ENCODE data around the gene DENND5B.
A peak's percentile ranks its signal among the peaks of the same experiment; 100 is the strongest.

DENND5B gene

DNA sequence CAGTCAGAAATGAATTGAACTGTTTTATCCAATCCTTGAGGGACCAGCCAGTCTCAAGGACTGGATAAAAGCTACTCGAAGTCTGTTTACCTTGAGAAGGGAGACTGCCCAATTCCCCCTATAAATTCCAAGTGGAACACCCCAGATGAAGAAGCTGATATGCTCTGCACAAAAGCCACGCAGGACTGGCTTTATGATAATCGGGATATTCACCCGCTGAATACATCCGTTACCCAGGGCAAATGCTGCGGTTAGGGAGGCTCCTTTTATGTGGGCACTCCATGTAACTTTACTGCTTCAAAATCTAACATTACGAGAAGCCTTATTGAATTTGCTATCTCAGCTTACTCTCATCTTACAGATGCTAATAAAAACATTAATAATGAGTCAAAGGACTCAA is 119.1 kb downstream of the DENND5B start:
- no peak for DNase-seq (ENCODE audit: low spot score)

DNA sequence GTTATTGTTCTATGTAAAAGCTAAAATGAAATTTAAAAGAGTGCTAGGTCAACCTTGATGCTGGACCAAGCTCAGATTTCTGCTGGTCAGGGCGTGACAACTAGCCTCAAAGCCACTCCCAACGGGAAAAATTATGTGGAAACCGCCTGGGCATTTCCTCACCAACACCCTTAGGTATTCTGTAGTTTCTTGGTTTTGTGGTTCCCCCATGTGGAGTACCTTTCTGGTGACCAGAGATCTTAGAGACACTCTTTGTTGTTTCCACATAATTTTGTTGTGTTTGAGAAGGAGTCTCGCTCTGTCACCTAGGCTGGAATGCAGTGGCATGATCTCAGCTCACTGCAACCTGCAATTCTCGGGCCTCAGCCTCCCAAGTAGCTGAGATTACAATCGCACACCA is 119.9 kb downstream of the DENND5B start:
- no peak for DNase-seq (ENCODE audit: low spot score)

DNA sequence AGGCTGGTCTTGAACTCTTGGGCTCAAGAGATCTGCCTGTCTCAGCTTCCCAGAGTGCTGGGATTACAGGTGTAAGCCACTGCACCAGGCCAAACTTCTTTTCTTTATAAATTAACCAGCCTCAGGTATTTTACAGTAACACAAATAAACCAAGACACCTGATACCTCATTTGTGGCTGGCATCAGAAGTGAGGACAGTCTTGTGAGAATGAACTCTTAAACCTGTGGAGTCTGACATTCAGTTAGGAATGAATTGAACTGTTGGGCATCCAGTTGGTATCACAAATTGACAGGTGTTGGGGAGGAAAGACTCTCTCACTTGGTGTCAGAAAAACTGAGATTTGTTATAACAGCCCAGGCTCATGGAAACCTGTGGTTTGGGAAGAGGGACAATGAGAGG is 120.5 kb downstream of the DENND5B start:
- no peak for DNase-seq (ENCODE audit: low spot score)

DNA sequence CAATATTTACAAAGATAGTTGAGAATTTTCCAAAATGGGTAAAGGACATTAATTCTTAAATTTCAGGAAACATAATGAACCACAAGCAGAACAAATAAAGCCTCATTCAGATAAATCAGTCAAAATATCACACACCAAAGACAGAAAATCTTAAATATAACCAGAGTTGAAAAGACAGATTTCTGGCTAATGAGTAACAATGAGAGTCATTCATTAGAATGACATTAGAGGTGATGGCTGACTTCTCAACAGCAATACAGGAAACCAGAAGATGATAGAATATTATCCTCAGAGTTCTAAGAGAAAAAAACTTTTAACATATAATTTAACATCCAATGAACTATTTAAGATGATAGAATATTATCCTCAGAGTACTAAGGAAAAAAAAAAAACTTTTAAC is 124.2 kb downstream of the DENND5B start:
- DNase-seq (ENCODE audit: low spot score) = peak; percentile 54

DNA sequence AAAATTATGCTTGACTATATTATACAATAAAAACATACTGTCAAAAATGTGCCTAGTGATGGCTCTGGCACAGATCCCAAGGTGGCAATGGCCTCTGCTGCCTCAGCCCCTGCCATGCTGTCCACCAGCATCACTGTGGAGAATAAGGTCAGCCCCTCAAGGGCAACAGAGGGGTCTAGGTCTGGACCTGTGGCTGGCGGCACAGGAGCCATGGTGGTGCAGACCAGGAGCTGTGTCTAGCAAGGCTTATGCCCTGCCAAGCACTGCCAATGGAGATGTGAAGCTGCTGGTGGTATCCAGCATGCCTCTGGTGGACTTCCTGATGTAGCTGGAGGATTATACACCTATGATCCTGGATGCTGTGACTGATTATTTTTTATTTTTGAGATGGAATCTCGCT is 125.9 kb downstream of the DENND5B start:
- no peak for DNase-seq (ENCODE audit: low spot score)

DNA sequence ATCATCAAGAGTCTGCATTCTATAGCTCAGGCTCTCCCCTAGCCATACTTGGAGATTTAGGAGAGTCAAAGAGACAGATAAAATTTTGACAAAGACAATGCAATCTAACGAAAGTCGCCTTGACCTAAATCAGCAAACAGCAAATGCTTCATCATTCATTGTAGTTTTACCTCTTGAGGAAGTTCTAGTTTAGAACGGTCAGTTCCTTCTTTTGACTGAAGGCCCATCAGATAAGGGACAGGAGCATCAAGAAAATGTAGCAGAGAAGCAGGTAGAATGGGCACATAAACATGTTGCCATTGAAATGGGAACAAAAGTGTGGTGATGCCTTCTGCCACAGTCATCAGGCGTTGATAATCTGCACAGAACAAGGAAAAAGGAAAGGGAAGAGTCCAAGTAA is 130.9 kb downstream of the DENND5B start:
- DNase-seq (ENCODE audit: low spot score) = no peak

DNA sequence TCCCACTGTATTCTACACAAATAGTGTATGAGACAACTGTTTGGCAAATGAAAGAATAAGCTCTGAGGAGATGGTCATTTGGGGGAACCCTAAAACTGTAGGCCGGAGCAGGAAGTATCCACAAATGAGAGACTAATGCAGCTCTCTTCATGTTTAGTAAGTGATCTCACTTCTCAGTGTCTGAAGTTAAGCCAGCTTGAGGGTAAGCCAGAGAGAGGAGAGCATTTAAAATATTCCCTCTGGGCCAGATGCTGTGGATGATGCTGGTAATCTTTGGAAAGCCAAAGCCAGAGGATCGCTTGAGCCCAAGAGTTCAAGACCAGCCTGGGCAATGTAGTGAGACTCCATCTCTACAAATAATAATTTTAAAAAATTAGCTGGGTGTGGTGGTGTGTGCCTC is 134.4 kb downstream of the DENND5B start:
- no peak for DNase-seq (ENCODE audit: low spot score)

DNA sequence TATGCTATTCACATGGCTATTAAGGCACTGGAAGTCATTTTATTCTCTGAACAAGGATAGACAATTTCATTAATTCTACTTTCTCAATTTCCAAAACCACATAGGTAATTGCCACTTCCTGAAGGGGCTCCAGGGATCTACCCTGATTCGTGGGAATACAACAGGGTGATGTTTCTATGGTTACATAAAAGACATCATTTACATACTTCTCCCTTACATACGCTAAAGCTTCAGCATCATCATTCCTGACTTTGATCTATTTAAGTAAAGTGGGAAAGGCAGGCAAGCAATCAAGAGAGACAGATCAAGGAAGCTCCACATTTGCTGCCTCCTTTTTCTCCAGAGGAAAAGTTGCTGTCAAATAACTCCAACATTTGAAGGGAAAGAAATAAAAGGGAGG is 146.2 kb downstream of the DENND5B start:
- DNase-seq (ENCODE audit: low spot score) = no peak

DNA sequence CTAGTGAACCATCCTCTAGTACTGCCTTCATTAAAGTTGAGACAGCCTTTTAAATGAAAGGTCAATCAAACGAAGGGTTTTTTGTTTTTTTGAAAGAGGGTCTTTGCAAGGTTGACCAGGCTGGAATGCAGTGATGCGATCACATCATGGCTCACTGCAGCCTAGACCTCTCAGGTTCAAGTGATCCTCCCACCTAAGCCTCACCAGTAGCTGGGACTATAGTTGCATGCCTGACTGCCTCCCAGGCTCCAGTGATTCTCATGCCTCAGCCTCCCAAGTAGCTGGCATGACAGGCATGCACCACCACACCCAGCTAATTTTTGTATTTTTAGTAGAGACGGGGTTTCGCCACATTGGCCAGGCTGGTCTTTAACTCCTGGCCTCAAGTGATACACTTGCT is 150.3 kb downstream of the DENND5B start:
- DNase-seq (ENCODE audit: low spot score) = no peak

DNA sequence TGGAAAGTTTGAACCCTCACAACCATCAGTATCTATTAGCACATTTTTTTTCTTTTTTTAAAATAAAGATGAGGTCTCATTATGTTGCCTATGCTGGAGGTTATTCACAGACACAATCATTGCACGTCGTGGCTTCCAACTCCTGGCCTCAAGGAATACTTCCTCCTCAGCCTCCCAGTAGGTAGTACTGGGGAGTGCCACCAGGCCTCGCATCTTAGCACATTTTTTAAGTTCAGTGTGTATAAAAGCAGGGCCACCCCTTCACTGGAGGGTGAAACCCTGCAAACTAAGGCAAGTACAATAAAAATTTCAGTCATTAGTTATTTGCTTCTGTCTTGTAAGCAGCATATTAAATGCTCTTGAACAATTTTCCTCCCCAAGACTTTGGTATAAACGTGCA is 150.8 kb downstream of the DENND5B start:
- no peak for DNase-seq (ENCODE audit: low spot score)

DNA sequence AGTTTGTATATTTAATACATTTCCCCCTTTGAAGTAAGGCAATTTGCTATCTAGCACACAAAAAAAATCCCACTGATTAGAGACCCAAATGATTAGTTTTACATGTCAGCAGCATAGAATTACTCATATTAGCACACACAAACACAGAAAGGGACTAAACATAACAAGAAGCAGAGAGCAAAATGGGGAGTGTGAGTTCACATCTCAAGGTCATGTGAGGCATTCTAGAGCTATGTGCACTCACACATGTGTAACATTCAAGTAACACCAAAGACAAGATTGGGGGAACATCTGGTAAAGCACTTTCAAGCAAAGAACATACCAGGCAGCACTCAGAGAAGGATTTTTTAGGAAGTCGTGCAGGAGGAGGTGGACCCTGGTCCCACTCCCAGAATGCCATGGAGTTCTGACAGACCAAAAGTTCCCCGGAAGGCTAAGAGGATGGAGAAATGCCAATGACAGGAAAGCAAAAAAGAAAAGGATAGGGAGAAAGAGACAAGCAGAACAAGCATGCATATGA is 159.2 kb downstream of the DENND5B start:
- no peak for DNase-seq (ENCODE audit: low spot score)

DNA sequence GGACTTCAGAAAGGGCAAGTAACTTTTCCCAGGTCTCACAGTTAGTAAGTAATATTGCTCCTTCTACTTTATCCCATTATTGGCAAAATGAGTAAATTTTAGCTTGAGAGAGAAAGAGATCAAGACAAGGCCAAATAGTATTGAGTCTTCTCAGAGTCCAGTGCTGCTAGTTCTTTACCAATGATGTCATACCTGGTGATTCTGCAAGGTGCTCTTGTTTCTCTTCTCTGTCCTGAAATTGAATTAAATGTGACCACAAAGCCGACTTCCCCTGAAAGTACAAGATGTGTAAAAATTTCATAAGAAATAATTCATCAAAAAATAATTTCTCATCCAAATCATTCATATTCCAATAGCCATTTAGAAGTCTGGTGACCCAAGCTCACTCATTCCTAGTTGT is 167.5 kb downstream of the DENND5B start:
- DNase-seq (ENCODE audit: low spot score) = no peak

DNA sequence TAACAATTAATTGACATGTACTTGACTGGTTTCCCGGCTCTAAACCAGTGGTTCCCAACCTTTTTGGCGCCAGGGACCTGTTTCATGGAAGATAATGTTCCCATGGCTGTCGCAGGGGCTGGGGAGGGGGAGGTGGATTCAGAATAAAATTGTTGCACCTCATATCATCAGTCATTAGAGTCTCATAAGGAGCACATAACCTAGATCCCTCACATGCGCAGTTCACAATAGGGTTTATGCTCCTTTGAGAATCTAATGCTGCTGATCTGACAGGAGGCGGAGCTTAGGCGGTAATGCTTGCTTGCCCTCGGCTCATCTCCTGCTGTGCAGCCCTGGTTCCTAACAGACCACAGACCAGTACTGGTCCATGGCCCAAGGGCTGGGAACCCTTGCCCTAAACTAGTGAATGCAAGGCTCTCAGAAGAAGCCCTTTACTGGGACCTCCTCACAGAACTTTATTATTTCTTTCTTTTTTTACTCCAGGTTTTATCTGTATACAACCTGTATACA is 178.6 kb downstream of the DENND5B start:
- DNase-seq (ENCODE audit: low spot score) = no peak

DNA sequence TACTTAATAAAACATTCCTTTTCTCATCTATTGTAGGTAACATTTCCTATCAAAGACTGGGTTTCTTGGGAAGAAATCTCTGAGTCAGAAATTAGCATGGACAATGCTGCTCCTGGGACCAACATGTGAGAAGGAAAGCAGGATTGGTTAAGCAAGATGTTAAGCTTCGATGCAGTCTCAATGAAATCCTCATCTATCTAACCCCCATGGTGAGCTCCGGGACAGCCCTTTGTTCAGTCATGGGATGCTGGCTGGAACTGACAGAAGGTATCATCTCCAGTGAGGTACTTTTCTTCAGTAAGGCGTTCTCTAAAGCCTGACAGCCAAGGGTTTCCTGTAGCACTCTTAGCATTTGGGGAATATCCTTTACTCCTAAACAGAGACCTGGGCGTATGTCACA is 182.2 kb downstream of the DENND5B start:
- no peak for DNase-seq (ENCODE audit: low spot score)

DNA sequence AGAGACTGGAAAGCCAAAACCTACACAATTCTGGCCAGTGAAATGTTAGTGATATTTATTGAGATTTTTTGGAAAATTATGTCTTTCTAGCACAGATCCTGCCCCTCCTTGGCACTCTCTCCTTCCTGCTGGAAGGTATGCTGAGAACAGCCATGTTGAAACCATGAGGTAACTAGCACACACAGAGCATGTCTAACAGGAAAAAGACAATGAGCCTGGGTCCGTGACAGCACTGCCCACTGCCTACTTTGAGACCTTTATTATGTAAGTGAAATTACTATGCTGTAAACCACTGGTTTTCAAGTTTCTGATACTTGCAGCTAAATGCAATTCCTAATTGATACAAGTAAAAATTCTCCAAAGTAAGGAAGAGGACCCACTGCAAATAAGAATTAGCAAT is 183.4 kb downstream of the DENND5B start:
- DNase-seq (ENCODE audit: low spot score) = no peak

DNA sequence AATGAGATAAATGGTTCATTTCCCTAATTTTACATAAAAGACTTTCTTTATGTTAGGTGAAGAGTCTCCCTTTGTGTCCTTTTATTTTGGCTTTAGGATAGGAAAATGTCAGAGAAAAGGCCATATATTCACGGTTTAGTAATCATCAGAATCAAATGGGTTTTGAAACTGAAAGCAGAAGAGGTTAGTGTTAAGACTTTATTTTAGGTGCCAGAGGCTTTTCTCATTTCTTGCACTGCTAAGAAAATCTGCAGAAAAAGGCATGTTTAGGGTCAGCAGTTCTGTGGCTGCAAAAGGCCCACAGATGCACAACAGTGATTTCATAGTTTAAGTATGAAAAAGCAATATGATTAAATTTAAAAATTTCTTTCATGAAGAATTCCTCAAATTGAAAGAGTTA is 184.6 kb downstream of the DENND5B start:
- no peak for DNase-seq (ENCODE audit: low spot score)

DNA sequence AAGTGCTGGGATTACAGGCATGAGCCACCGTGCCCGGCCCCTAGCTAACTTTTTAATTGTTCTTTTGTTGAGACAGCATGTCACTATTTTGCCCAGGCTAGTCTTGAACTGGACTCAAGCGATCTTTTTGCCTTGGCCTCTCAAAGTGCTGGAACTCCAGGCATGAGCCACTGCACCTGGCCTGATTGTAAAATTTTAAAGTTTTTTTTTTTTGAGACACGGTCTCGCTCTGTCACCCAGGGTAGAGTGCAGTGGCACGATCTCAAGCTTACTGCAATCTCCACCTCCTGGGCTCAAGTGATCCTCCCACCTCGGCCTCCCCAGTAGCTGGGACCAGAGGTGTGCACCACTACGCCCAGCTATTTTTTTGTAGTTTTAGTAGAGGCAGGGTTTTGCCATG is 185.9 kb downstream of the DENND5B start:
- no peak for DNase-seq (ENCODE audit: low spot score)

DNA sequence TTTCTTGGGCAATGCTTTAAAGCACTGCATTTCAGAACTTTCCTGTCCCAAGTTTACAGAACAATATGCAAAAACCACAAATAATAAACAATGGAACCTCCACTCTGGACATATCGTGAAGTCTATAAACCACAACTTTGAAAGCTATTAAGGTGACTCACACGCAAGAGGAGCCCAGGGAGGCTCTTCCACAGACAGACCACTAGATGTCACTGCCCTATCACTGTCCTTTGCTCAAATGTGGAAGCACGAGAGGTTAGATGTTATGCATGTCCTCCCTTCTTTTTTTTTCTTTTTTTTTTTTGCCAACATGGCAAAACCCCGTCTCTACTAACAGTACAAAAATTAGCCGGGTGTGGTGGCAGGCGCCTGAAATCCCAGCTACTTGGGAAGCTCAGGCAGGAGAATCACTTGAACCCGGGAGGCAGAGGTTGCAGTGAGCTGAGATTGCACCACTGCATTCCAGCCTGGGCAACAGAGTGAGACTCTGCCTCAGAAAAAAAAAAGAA is 187.8 kb downstream of the DENND5B start:
- peak; percentile 77 for DNase-seq (ENCODE audit: low spot score)

DNA sequence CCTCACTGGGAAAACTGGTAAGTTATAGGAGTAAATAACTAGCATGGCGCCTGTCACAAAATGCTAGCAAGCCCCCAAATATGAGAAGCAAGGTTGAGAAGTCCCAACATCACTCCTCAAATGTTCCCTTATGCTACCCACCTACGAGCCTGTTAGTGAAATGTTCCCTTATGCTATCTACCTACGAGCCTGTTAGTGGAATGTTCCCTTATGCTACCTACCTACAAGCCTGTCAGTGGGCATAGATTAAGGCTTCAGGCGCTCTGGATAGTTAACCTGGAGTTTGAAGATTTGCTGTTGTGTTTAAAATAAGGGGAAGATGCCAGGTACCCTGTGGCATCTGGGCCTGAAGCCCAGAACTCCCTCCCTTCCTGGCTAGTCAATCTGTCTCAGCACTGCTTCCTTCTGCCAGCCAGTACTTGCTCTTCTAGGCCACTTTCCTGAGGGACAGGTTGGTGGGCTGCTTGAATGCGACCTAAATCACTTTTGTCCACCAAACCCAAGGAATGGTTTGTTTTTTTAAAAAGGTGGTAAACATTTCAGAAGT is 197.9 kb downstream of the DENND5B start:
- DNase-seq (ENCODE audit: low spot score) = no peak

DNA sequence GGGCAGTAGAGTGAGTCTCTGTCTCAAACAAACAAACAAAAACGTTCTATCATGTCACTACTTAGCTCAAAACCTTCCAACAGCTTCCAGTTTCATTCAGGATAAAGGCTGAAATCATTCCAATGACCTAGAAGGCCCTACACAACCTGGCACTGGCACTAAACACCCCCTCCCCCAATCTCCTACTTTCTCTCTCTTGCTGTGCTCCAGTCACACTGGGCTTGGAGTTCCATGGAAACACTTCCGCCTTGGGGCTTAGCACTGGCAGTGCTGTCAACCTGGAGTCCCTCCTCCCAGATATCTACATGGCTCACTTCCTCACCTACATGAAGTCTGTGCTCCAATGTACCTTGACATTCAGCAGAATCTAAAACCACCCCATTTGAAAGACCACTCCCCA is 199.9 kb downstream of the DENND5B start:
- DNase-seq (ENCODE audit: low spot score) = no peak

DNA sequence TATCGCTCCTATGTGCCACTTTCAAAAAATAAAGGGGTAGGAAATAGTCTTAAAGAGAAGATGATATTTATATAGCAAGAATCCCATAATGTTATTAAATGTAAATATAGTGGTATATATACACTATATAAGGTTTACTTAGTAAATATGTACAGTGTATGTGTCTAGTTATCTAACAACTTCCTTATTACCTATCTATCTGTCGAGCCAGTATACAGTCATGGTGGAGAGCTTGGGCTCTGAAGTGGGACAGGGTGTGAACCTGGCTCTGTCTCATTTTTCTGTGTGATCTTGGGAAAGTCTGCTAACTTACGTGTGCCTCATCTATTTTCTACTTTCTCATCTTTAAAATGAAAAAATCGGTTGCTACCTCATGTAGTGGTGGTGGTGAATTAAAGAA is 202.2 kb downstream of the DENND5B start:
- no peak for DNase-seq (ENCODE audit: low spot score)

DNA sequence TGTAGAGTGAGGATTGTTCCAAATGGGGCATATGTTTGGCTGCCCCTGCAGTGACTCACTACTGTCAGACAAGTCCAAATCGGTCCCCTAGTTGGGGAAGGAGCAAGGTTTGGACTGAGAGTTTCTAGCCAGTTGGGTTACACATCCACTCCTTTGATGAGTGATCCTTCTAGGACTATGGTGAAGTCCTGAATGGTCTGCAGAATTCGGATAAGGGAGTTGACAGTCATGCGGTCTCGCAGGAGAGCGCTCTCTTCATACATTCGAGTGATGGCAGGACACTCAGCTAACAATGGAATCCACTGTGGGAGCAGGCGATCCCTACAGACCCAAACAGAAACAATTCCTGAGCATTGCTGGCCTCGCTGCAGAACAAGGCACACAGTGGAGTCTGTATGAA is 203.5 kb downstream of the DENND5B start:
- DNase-seq (ENCODE audit: low spot score) = no peak

DNA sequence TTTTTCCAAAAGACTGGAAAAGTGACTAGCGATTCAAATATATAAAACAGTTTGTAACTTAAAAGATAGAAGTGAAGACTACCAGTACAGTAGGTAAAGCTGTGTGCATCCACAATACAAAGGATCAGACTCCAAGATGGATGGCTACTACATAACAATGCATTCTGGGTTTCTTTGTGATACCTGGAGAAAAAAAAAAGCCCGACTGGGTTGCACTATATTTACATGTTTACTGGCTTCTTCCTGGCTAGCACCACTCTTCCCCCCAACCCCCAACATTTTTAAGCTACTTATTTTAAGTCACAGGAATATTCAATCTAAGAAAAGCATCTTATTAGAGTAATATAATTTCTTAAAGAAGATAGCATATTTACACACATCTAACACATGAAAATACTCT is 203.9 kb downstream of the DENND5B start:
- DNase-seq (ENCODE audit: low spot score) = no peak

DNA sequence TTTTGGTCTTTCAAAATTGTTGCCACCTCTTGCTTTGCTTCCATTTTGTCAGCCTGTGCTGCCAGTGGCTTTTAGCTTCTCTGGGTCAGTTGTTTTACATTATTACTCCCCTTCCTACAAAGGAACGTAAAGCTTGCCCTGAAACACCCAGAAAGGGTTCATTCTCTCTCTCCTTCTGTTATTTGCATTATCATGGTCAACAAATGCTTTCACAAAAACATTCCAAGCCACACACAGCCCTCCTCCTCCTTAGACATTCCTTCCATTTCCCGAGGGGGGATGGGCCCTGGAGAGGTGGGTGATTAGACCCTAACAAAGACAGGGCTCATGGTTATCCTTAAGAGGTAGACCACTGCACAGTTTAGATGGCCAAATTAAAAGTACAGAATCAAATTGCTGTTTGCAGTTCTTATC is 204.6 kb downstream of the DENND5B start:
- DNase-seq (ENCODE audit: low spot score) = no peak
